Stimulated activated naive CD8-positive, alpha-beta T cell treated with anti-CD3 and anti-CD28 coated beads, Interleukin-15, amount 100 ng/mL, for 72 hours (primary cell): Measurements from ENCODE around the gene LNPEP.
"Not testable (repeated sequence)": the region's sequence is repeated elsewhere in the genome, so short reads cannot be mapped to it uniquely, and the experiment has no call there.

Experiments used
- ATAC-seq: fragments of 150-1000 bp; cut with Tn5 transposase; 2 replicates; pipeline ENCODE4 v1.10.0; 2021; ENCODE audit warnings: mild to moderate bottlenecking, moderate library complexity
- DNase-seq, 2 donors: peaks; one replicate each; pipeline ENCODE4 v3.0.0; 2021 to 2022
- H3K27ac Mint-ChIP-seq, 2 donors: one replicate each; pipeline ENCODE4 v1.8.0; 2022; ENCODE audit warnings: mild to moderate bottlenecking in 2 of 2, mixed read lengths in 2 of 2, moderate library complexity in 2 of 2
- H3K27me3 Mint-ChIP-seq: one replicate; pipeline ENCODE4 v1.8.0; 2022; ENCODE audit warnings: mixed read lengths
- H3K4me1 Mint-ChIP-seq: one replicate; pipeline ENCODE4 v1.8.0; 2022; ENCODE audit warnings: mild to moderate bottlenecking, mixed read lengths
- H3K4me3 Mint-ChIP-seq, 2 donors: one replicate each; pipeline ENCODE4 v1.8.0; 2022; ENCODE audit warnings: mild to moderate bottlenecking in 2 of 2, mixed read lengths in 2 of 2, moderate library complexity in 1 of 2
- H3K9me3 Mint-ChIP-seq, 2 donors: one replicate each; pipeline ENCODE4 v1.8.0; 2022; ENCODE audit warnings: mixed read lengths in 2 of 2

Gene LNPEP

GRCh38 chr5:96920744-96921355, 15.0 kb upstream of the LNPEP start:
- H3K4me1 Mint-ChIP-seq = peaks cover 67% of the 10 kb centered on the region
- no peaks in the 10 kb centered on the region for H3K27me3 Mint-ChIP-seq
- no peak overlapping the region for H3K27ac Mint-ChIP-seq
- no peaks in the 10 kb centered on the region for H3K9me3 Mint-ChIP-seq
- DNase-seq = no peak
- ATAC-seq = no peak
- peak overlapping the region in 1 of 2 donors; percentile 42 for H3K4me3 Mint-ChIP-seq

DNA sequence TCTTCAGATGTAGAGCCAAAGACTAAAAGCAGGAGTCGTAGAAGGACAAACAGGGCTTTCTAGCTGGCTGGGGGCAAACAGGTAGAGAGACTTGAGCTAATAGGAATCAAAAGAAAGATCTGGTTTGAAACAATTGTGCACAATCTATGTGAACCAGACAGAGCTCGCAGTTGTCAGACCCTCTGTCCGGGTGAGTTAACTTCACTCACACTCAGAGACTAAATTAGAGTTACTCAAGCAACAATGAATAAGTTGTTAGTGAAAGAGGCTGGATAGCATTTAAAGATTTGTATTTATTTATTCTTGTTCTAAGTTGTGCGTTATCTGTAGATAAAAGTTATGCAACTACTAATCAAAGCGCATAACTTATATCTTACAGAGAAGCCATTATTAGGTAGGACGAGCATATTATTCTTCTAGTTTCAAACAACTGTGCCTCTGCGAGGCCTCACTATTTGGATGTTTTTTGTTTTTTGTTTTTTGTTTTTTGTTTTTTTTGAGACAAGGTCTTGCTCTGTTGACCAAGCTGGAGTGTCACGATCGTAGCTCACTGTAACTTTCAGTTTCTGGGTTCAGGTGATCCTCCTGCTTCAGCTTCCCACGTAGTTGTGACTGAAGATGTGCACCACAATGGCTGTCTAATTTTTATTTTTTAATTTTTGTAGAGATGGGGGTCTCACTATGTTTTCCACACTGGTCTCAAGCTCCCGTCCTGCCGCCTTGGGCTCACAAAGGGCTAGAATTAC, 13.2 kb upstream of the LNPEP start:
- Mint-ChIP-seq H3K4me3 (no peak overlapping the region), H3K4me1 (peaks cover 76% of the 10 kb centered on the region), H3K27me3 (no peaks in the 10 kb centered on the region), H3K9me3 (no peaks in the 10 kb centered on the region), H3K27ac (peak overlapping the region; percentile 52 to 54)
- no peak for ATAC-seq
- DNase-seq = no peak

DNA sequence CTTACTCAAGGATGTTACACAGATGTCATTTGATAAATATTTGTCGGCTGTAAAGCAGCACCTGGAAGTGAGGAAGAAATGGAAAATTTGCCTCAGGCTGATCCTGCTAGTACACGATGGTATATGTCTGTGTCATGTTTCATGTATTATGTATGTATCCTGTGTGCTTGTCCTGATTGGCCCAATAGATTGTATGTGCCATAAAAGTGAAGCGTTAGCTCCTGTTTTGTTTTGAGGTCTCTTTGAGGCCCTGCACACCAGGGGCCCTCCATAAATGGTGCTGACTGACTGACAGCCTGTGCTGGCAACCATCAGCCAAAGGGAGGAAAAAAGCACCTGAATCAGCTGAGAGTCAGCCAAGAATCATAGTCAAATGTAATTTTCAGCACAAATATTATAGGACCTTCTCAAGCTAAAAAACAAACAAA, 11.8 kb upstream of the LNPEP start:
- Mint-ChIP-seq H3K27ac (peak overlapping the region; percentile 93 to 97), H3K27me3 (no peaks in the 10 kb centered on the region), H3K4me1 (peaks cover 79% of the 10 kb centered on the region), H3K9me3 (no peaks in the 10 kb centered on the region), H3K4me3 (peak overlapping the region; percentile 63 to 65)
- DNase-seq = peak in 1 of 2 donors; percentile 17
- peak; percentile 63 for ATAC-seq

GRCh38 chr5:96926276-96926675, 9.6 kb upstream of the LNPEP start:
- no peak for ATAC-seq
- Mint-ChIP-seq H3K27me3 (no peaks in the 10 kb centered on the region), H3K27ac (peak overlapping the region in 1 of 2 donors; percentile 49), H3K9me3 (no peaks in the 10 kb centered on the region), H3K4me1 (peaks cover 83% of the 10 kb centered on the region), H3K4me3 (no peak overlapping the region)
- DNase-seq = no peak

- Mint-ChIP-seq H3K27me3 (no peaks in the 10 kb centered on the region), H3K4me1 (peaks cover 83% of the 10 kb centered on the region), H3K4me3 (no peak overlapping the region), H3K27ac (no peak overlapping the region), H3K9me3 (no peaks in the 10 kb centered on the region)
- ATAC-seq = no peak
- no peak for DNase-seq
Observed at GRCh38 chr5:96927008-96927407, 8.9 kb upstream of the LNPEP start.

- no peaks in the 10 kb centered on the region for H3K27me3 Mint-ChIP-seq
- no peak overlapping the region for H3K4me3 Mint-ChIP-seq
- H3K4me1 Mint-ChIP-seq = peaks cover 77% of the 10 kb centered on the region
- H3K27ac Mint-ChIP-seq = peak overlapping the region in 1 of 2 donors; percentile 41
- DNase-seq (peak in 1 of 2 donors; percentile 18), ATAC-seq (no peak)
- no peaks in the 10 kb centered on the region for H3K9me3 Mint-ChIP-seq
Observed at GRCh38 chr5:96928931-96929708, 6.8 kb upstream of the LNPEP start.

- no peak for ATAC-seq
- Mint-ChIP-seq H3K4me3 (no peak overlapping the region), H3K4me1 (peaks cover 68% of the 10 kb centered on the region), H3K27ac (no peak overlapping the region), H3K27me3 (no peaks in the 10 kb centered on the region), H3K9me3 (no peaks in the 10 kb centered on the region)
- no peak for DNase-seq
Observed at GRCh38 chr5:96930058-96930457, 5.8 kb upstream of the LNPEP start.

DNA sequence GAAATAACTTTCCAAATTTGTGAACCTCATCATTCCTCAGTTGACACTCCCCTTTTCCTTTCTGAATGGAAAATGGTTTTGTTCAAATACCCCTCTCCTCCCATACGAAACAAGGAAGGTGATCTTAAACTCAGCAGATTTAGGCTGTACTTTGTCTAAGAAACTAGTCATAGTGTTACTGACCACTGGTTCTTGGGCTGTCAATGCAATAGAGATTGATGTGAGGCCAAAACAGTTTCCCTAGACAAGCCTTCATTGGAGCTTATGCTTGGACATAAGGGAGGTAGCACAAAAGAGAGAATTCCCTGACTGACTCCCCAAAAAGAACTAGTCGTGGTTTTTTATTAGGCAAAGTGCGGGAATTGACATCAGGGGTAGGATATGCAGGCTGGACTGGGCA, 5.3 kb upstream of the LNPEP start:
- H3K27ac Mint-ChIP-seq = no peak overlapping the region
- no peak overlapping the region for H3K4me3 Mint-ChIP-seq
- no peak for DNase-seq
- no peaks in the 10 kb centered on the region for H3K9me3 Mint-ChIP-seq
- no peaks in the 10 kb centered on the region for H3K27me3 Mint-ChIP-seq
- H3K4me1 Mint-ChIP-seq = peaks cover 62% of the 10 kb centered on the region
- no peak for ATAC-seq

GRCh38 chr5:96931037-96931436, 4.8 kb upstream of the LNPEP start:
- H3K27ac Mint-ChIP-seq, DNase-seq, ATAC-seq, H3K27me3 Mint-ChIP-seq, H3K9me3 Mint-ChIP-seq: not testable (repeated sequence)
- Mint-ChIP-seq H3K4me1 (peaks cover 62% of the 10 kb centered on the region), H3K4me3 (peak overlapping the region; percentile 92 to 99)

DNA sequence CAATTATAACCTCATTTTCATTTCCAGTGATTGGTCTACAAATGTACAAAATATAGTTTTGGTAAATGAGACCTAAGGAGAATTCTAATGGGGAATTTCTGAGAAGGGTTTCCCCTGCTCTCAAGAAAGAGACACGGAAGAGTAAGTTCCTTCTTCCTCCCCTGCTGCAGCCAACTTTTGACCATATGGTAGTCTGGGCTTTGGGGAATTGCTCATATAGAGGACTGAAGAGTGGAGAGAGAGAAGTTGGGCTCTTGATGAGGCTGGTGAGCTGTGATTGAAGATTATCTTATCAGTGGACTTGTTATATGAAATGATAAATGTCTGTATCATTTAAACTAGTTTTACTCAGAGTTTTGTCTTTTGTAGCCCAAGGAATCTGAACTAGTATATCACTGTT, 4.3 kb upstream of the LNPEP start:
- no peak for DNase-seq
- no peaks in the 10 kb centered on the region for H3K27me3 Mint-ChIP-seq
- H3K4me1 Mint-ChIP-seq = peaks cover 56% of the 10 kb centered on the region
- ATAC-seq = no peak
- H3K27ac Mint-ChIP-seq = no peak overlapping the region
- H3K4me3 Mint-ChIP-seq = peak overlapping the region; percentile 92 to 99
- H3K9me3 Mint-ChIP-seq = no peaks in the 10 kb centered on the region

DNA sequence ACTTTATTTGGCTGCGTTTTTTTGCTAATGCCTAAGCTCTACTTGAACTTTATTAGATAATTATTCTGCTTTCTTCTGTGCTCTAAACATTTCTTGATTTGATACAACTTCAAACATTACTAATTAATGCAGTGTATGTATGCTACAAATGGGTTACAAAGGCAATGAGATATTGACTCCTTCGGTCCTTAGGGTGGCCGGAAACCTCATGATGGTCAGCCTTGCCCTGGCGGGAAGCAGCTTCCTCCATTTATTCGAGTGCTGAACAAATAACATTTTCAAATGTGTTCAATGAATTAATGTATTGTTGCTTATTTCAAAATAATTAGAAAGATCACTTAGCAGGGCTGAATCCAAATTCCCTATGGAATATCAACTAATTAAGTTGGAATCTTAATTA, 3.9 kb upstream of the LNPEP start:
- peak overlapping the region; percentile 92 to 99 for H3K4me3 Mint-ChIP-seq
- H3K27me3 Mint-ChIP-seq = no peaks in the 10 kb centered on the region
- no peak overlapping the region for H3K27ac Mint-ChIP-seq
- DNase-seq (no peak), ATAC-seq (no peak)
- peaks cover 52% of the 10 kb centered on the region for H3K4me1 Mint-ChIP-seq
- H3K9me3 Mint-ChIP-seq = no peaks in the 10 kb centered on the region

GRCh38 chr5:96933764-96934707, 1.8 kb upstream of the LNPEP start:
- ATAC-seq (no peak), DNase-seq (peak in 1 of 2 donors; percentile 31)
- Mint-ChIP-seq H3K9me3 (no peaks in the 10 kb centered on the region), H3K27me3 (no peaks in the 10 kb centered on the region), H3K27ac (peak overlapping the region; percentile 93 to 99), H3K4me3 (peak overlapping the region; percentile 92 to 99), H3K4me1 (peaks cover 62% of the 10 kb centered on the region)

DNA sequence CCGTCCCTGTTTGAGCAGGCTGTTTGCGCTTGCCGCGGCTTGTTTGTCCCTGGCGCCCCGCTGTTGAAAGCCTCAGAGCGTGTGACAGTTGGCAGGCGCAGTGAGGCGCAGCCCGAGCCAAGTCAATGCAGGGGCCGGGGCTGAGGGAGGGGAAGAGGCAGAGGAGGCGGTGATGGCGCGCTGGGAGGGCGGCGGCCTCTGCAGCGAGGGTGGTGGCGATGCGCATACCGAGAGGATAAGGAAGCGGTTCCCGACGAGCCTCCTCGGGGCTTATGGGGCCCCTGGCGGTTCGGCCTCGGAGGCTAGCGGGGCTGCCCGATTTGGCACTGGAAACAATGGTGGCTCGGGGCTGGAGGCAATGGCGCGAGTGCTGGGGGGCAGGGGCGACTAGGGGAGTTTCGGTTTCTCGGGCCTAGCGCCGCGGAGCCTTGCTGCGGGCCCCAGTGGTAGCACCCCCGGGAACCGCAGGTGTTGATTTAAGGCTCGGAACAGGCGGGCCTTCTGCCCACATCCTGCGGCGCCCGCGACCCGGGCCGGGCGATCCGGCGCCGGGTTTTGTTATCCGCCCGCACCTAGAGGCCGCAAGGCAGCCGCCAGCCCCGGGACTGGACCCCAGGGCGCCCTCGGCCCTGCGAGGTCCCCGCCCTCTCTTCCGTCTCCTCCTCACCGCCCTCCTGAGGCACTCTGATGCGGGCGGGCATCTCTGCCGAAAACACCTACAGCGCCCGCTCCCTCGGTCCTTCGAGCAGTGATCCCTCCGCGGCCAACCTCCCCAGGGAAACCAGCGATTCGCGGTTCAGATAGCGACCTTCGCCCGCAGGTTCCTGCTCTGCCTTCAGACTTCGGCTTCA, 947 bp upstream of the LNPEP start:
- Mint-ChIP-seq H3K4me1 (peaks cover 58% of the 10 kb centered on the region), H3K9me3 (no peaks in the 10 kb centered on the region), H3K4me3 (peak overlapping the region; percentile 98 to 99)

More for the DNA sequence above, 947 bp upstream of the LNPEP start:
- DNase-seq (peak; percentile 98 to 99), ATAC-seq (peak; percentile 82)
- H3K27ac Mint-ChIP-seq = peak overlapping the region; percentile 99
- no peaks in the 10 kb centered on the region for H3K27me3 Mint-ChIP-seq
